ENCODE results near the gene MYLK3.
A peak's percentile ranks its signal among the peaks of the same experiment; 100 is the strongest.

Gene MYLK3

GRCh38 chr16:46757339-46758050 lies 9.4 kb upstream of the MYLK3 start:
- DNase-seq: no peak

- no peak for DNase-seq
Measured at GRCh38 chr16:46756772-46757171, 8.6 kb upstream of the MYLK3 start.

- DNase-seq: no peak
Measured at GRCh38 chr16:46753015-46753414, 4.9 kb upstream of the MYLK3 start.

- DNase-seq: no peak
Measured at GRCh38 chr16:46751381-46751780, 3.2 kb upstream of the MYLK3 start.

- no peak for DNase-seq
Measured at GRCh38 chr16:46748775-46749705, 896 bp upstream of the MYLK3 start.

- no peak for DNase-seq
Measured at GRCh38 chr16:46746821-46747776, 1.0 kb downstream of the MYLK3 start.

GRCh38 chr16:46745617-46746016 lies 2.5 kb downstream of the MYLK3 start:
- no peak for DNase-seq

- DNase-seq: peak; percentile 2
Measured at GRCh38 chr16:46743232-46743719, 4.9 kb downstream of the MYLK3 start.

GRCh38 chr16:46739934-46740333 lies 8.2 kb downstream of the MYLK3 start:
- no peak for DNase-seq

- no peak for DNase-seq
Measured at GRCh38 chr16:46737621-46738214, 10.4 kb downstream of the MYLK3 start.

- no peak for DNase-seq
Measured at GRCh38 chr16:46736695-46737094, 11.4 kb downstream of the MYLK3 start.

- no peak for DNase-seq
Measured at GRCh38 chr16:46733319-46733830, 14.8 kb downstream of the MYLK3 start.

- no peak for DNase-seq
Measured at GRCh38 chr16:46732561-46732960, 15.6 kb downstream of the MYLK3 start.

GRCh38 chr16:46731691-46732555 lies 16.2 kb downstream of the MYLK3 start:
- DNase-seq: no peak

GRCh38 chr16:46730801-46731690 lies 17.1 kb downstream of the MYLK3 start:
- no peak for DNase-seq

- DNase-seq: no peak
Measured at GRCh38 chr16:46730126-46730525, 18.0 kb downstream of the MYLK3 start.

GRCh38 chr16:46729326-46729995 lies 18.7 kb downstream of the MYLK3 start:
- no peak for DNase-seq

- no peak for DNase-seq
Measured at GRCh38 chr16:46728806-46729205, 19.3 kb downstream of the MYLK3 start.

GRCh38 chr16:46727630-46728029 lies 20.5 kb downstream of the MYLK3 start:
- DNase-seq: no peak

Data from NCI-H526 treated with DMSO at 0.1 percent for 48 hours (cell line).